Activated naive CD4-positive, alpha-beta T cell treated with anti-CD3 and anti-CD28 coated beads for 36 hours (primary cell): Measurements from ENCODE around the gene WNT5B. TPM values are rescaled to one million over a fixed set of nuclear protein-coding genes. Genes with fewer than 3 reads are reported as not detected.

Source experiments
- CTCF ChIA-PET: fragments of 350-600 bp; sonication (Branson Sonifier 250); formaldehyde crosslinking; loops from one replicate; lab custom pipeline; 2021; ENCODE audit warnings: antibody characterized with exemption; lab: Charles Lee
- DNase-seq: peaks from one replicate; pipeline ENCODE4 v3.0.0-alpha.2; 2020
- H3K27ac Mint-ChIP-seq: one replicate; pipeline ENCODE4 v1.8.0; 2021; ENCODE audit warnings: mild to moderate bottlenecking, mixed read lengths
- H3K27me3 Mint-ChIP-seq: one replicate; pipeline ENCODE4 v1.8.0; 2021; ENCODE audit warnings: low read depth, mixed read lengths
- H3K36me3 Mint-ChIP-seq: one replicate; pipeline ENCODE4 v1.8.0; 2021; ENCODE audit warnings: low read depth, mixed read lengths
- H3K4me1 Mint-ChIP-seq: one replicate; pipeline ENCODE4 v1.8.0; 2021; ENCODE audit warnings: low read depth, mixed read lengths
- H3K4me3 Mint-ChIP-seq: one replicate; pipeline ENCODE4 v1.8.0; 2021; ENCODE audit warnings: mild to moderate bottlenecking, moderate library complexity, mixed read lengths
- H3K9me3 Mint-ChIP-seq: one replicate; pipeline ENCODE4 v1.8.0; 2021; ENCODE audit warnings: mixed read lengths
- intact Hi-C: fragments of 100-400 bp; cut with micrococcal nuclease; formaldehyde crosslinking; loops from one replicate; pipeline ENCODE4 v1.15.1; 2023
- total RNA-seq, 2 experiments: library from RNA; stranded (reverse); gene quantifications; one replicate each; pipeline ENCODE4 v1.2.3, GENCODE V29; 2021

The WNT5B gene
- total RNA-seq, 2 experiments from 2014 or later: not detected

GRCh38 chr12:1634149-1634548 lies 5.1 kb downstream of the WNT5B start:
- CTCF ChIA-PET: interaction anchor here (0.5 to 3.5 kb wide), 19 partner anchors 11 to 516 kb away, joined by 3 to 44 read pairs (median 4); no protein-coding TSS in a partner anchor
- no peak for DNase-seq
- intact Hi-C loops: loop anchor here (1.0 to 10.0 kb wide), 4 partner anchors 19 to 951 kb away; no protein-coding TSS in a partner anchor
- Mint-ChIP-seq H3K4me1 (peaks cover 14% of the 10 kb centered on the region), H3K27me3 (peaks cover 36% of the 10 kb centered on the region), H3K9me3 (no peaks in the 10 kb centered on the region), H3K27ac (no peak overlapping the region), H3K36me3 (no peaks in the 10 kb centered on the region), H3K4me3 (no peak overlapping the region)

DNA sequence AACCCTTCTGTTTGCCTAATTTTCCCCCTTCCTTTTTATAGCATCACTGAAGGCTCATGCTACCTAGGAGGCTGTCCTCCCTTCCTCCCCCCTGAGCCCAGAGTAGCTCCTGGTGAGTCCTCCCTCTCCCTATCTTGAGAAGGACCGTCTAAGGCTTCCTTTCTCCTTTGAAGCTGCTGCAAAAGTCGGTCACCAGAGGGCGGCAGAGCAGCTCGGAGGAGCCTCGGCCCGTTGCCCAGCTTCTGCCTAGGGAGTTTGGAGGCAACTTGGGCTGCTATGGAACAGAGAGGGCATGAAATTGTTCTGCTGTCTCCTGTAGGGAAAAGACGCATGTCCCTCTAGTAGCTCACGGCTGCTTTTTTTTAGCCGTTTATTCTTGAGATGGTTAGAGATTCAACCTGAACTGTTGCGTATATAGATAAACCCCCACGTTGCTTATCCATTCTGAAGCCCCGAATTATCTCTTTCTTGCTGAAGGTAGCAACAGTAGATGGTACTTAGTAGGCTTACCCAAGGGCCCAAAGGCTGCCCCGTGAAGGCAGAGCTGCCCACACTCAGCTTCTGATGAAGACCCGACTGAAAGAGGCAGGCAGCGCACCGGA lies 5.7 kb downstream of the WNT5B start:
- CTCF ChIA-PET: interaction anchor here (0.5 to 3.5 kb wide), 23 partner anchors 12 to 1293 kb away, joined by 3 to 44 read pairs (median 4); no protein-coding TSS in a partner anchor
- H3K27ac Mint-ChIP-seq: no peak overlapping the region
- peaks cover 32% of the 10 kb centered on the region for H3K27me3 Mint-ChIP-seq
- peak; percentile 76 for DNase-seq
- H3K9me3 Mint-ChIP-seq: no peaks in the 10 kb centered on the region
- H3K4me3 Mint-ChIP-seq: no peak overlapping the region
- no peaks in the 10 kb centered on the region for H3K36me3 Mint-ChIP-seq
- intact Hi-C loops: loop anchor here (1.0 to 10.0 kb wide), 4 partner anchors 19 to 950 kb away; no protein-coding TSS in a partner anchor
- H3K4me1 Mint-ChIP-seq: peaks cover 9% of the 10 kb centered on the region

DNA sequence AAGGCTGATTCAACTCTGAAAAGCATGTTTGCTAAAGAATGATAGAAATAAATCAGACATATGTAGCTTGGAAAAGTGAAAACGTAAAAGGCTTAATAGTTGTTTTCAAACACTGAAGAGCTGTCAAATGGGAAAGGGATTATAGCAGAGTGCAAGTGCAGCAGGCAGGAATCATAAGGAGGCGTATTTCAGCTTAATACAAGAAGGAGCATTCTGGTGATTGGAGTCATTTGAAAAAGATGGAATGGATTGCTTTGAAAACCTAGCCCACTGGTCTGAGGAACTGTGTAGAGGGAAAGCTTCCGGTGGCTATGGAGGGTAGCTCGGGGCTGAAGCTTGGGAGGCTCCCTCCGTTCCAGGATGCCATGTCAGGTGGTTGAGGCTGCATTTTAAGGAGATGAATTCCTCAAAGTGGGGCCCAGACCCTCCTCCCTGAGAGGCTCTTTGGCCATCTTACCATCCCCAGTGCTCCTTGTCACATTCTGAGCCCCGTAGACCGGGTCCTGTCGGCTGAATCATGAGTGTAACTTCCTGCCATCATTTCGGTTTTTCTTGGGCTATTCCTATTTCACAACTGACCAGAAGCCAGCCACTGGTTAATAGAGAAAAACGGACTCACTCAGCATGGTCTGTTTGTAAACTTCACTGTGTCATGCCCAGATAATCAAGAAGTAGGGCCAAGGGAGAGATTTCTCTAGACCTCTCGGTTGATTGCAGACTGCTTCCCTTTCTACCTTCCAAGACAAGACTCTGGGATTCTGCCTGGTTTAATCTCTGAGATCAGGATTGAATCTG lies 6.5 kb downstream of the WNT5B start:
- peaks cover 7% of the 10 kb centered on the region for H3K4me1 Mint-ChIP-seq
- H3K27ac Mint-ChIP-seq: no peak overlapping the region
- H3K36me3 Mint-ChIP-seq: no peaks in the 10 kb centered on the region
- intact Hi-C loops: loop anchor here (10.0 kb wide), 1 partner anchor 949 kb away; no protein-coding TSS in a partner anchor
- H3K4me3 Mint-ChIP-seq: no peak overlapping the region
- no peaks in the 10 kb centered on the region for H3K9me3 Mint-ChIP-seq
- CTCF ChIA-PET: interaction anchor here (0.5 to 3.5 kb wide), 19 partner anchors 12 to 701 kb away, joined by 3 to 44 read pairs (median 5); no protein-coding TSS in a partner anchor
- no peak for DNase-seq
- peaks cover 31% of the 10 kb centered on the region for H3K27me3 Mint-ChIP-seq

- Mint-ChIP-seq H3K27ac (no peak overlapping the region), H3K36me3 (no peaks in the 10 kb centered on the region), H3K4me1 (no peaks in the 10 kb centered on the region), H3K9me3 (no peaks in the 10 kb centered on the region), H3K4me3 (no peak overlapping the region), H3K27me3 (peaks cover 8% of the 10 kb centered on the region)
- intact Hi-C loops: loop anchor here (10.0 kb wide), 1 partner anchor 947 kb away; no protein-coding TSS in a partner anchor
- no peak for DNase-seq
- CTCF ChIA-PET: no interaction called here
These were observed 9.2 kb downstream of the WNT5B start for GRCh38 chr12:1638203-1638602.

- CTCF ChIA-PET: no interaction called here
- Mint-ChIP-seq H3K27me3 (peaks cover 2% of the 10 kb centered on the region), H3K9me3 (no peaks in the 10 kb centered on the region), H3K4me3 (no peak overlapping the region), H3K27ac (no peak overlapping the region), H3K36me3 (no peaks in the 10 kb centered on the region), H3K4me1 (no peaks in the 10 kb centered on the region)
- intact Hi-C loops: loop anchor here (10.0 kb wide), 1 partner anchor 945 kb away; no protein-coding TSS in a partner anchor
- no peak for DNase-seq
These were observed 10.5 kb downstream of the WNT5B start for GRCh38 chr12:1639538-1639937.

DNA sequence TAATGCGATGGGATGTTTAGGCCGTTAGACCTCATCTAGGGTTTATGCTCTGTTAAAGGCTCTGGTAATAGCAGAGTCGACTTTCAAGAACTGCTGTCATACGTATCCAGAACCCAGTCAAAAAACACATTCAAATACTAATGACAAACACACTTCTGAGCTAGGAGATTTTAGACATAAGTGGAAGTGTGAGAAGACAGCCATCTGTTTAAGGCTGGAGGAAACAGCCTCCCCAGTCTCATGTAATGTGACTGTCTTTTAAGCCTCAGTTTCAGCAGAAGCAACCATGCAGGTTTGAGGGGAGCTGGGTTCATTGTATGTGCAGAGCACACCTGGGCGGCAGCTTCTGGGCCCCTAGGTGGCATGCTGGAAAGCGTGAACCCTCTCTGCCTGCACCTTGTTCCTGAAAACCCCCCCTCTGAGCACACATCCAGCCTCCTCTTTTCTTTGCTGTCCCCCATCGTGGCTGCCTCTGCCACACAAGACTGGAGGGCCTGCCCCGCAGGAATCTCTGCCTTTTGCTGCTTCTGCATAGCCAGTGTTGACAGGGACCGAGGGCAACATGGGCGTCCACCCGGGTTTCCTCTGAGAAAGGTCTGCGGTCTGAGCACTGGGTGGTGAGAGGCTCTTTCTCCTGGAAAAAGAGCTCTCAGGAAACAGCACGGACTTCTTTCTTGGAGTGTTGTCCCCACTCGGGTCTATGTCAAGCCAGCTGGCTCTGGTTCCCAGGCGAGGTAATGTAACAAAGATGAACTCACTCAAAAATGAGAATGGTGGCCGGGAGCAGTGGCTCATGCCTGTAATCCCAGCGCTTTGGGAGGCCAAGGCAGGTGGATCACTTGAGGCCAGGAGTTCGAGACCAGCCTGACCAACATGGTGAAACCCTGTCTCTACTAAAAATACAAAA lies 11.6 kb downstream of the WNT5B start:
- H3K4me3 Mint-ChIP-seq: no peak overlapping the region
- CTCF ChIA-PET: interaction anchor here (0.6 to 1.1 kb wide), 2 partner anchors 13 to 299 kb away, joined by 3 to 4 read pairs; no protein-coding TSS in a partner anchor
- no peak for DNase-seq
- no peak overlapping the region for H3K27ac Mint-ChIP-seq
- H3K4me1 Mint-ChIP-seq: peaks cover 2% of the 10 kb centered on the region
- intact Hi-C loops: no loop called here
- no peaks in the 10 kb centered on the region for H3K9me3 Mint-ChIP-seq
- H3K36me3 Mint-ChIP-seq: no peaks in the 10 kb centered on the region
- no peaks in the 10 kb centered on the region for H3K27me3 Mint-ChIP-seq

GRCh38 chr12:1642513-1642912 lies 13.5 kb downstream of the WNT5B start:
- CTCF ChIA-PET: no interaction called here
- no peaks in the 10 kb centered on the region for H3K36me3 Mint-ChIP-seq
- DNase-seq: no peak
- intact Hi-C loops: no loop called here
- no peak overlapping the region for H3K27ac Mint-ChIP-seq
- H3K27me3 Mint-ChIP-seq: no peaks in the 10 kb centered on the region
- no peaks in the 10 kb centered on the region for H3K9me3 Mint-ChIP-seq
- peaks cover 2% of the 10 kb centered on the region for H3K4me1 Mint-ChIP-seq
- no peak overlapping the region for H3K4me3 Mint-ChIP-seq

DNA sequence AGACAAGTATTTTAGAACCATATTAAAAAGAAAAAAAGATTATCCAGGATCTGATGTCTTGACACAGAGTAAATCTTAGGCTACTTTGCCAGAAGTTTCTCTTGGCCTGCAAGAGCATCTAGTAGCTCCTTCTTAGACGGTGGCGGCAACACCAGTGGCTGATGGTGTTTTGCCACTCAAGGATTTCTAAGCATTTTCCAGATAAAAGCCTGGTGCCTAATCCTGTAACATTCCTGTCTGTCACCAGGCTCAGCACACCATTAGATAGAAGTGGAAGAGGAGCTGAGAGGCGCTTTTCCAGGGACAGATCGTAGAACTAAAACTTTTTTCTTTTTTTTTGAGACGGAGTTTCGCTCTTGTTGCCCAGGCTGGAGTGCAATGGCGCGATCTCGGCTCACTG lies 14.0 kb downstream of the WNT5B start:
- CTCF ChIA-PET: no interaction called here
- DNase-seq: no peak
- no peak overlapping the region for H3K27ac Mint-ChIP-seq
- H3K36me3 Mint-ChIP-seq: no peaks in the 10 kb centered on the region
- no peaks in the 10 kb centered on the region for H3K9me3 Mint-ChIP-seq
- no peaks in the 10 kb centered on the region for H3K27me3 Mint-ChIP-seq
- no peak overlapping the region for H3K4me3 Mint-ChIP-seq
- intact Hi-C loops: no loop called here
- H3K4me1 Mint-ChIP-seq: peaks cover 2% of the 10 kb centered on the region

DNA sequence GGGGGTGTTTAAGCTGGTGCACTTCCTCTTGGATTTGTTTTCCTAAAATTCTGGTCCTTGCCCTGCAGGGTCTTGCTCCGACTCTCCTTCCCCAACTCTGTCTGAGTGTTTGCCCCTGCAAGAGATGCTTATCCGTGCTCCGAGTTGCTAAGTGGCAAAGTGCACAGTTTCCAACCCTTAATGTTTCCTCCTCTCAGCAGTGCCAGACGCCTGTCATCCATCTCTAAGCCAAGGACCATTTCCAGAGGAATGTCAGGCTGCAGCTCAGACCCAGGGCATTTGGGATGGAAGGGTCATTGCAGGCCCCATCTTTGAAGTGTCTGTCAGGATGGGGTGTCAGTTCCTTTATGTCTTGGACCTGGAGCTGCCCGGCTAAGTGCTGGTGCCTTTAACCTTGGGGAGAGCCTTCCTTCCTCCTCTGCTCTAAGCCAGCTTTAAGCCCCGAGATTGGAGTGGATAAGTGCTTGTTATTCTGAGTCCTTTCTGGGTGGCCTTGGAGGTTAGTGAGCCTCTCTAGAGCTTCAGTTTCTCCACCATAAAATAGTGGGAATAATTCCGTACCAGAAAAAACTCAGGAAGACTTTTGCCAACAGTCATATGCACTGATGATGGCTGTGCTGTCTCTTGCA lies 15.0 kb downstream of the WNT5B start:
- CTCF ChIA-PET: interaction anchor here (0.6 to 7.8 kb wide), 5 partner anchors 10 to 215 kb away, joined by 3 to 44 read pairs (median 4); no protein-coding TSS in a partner anchor
- H3K4me1 Mint-ChIP-seq: peaks cover 2% of the 10 kb centered on the region
- DNase-seq: no peak
- H3K4me3 Mint-ChIP-seq: no peak overlapping the region
- H3K27ac Mint-ChIP-seq: no peak overlapping the region
- no peaks in the 10 kb centered on the region for H3K9me3 Mint-ChIP-seq
- no peaks in the 10 kb centered on the region for H3K36me3 Mint-ChIP-seq
- intact Hi-C loops: no loop called here
- no peaks in the 10 kb centered on the region for H3K27me3 Mint-ChIP-seq

GRCh38 chr12:1644534-1645438 lies 15.8 kb downstream of the WNT5B start:
- CTCF ChIA-PET: interaction anchor here (0.8 to 7.8 kb wide), 3 partner anchors 10 to 147 kb away, joined by 3 to 44 read pairs (median 4); no protein-coding TSS in a partner anchor
- no peaks in the 10 kb centered on the region for H3K9me3 Mint-ChIP-seq
- intact Hi-C loops: no loop called here
- peaks cover 2% of the 10 kb centered on the region for H3K27me3 Mint-ChIP-seq
- H3K4me3 Mint-ChIP-seq: no peak overlapping the region
- H3K36me3 Mint-ChIP-seq: no peaks in the 10 kb centered on the region
- peaks cover 2% of the 10 kb centered on the region for H3K4me1 Mint-ChIP-seq
- DNase-seq: no peak
- H3K27ac Mint-ChIP-seq: no peak overlapping the region
